Measurements from ENCODE around the gene FOXN3. TPM values are rescaled to one million over a fixed set of nuclear protein-coding genes. Genes with fewer than 3 reads are reported as not detected.
A peak's percentile ranks its signal among the peaks of the same experiment; 100 is the strongest.

Gene FOXN3
- total RNA-seq, 2 donors from 2014 or later = 141 to 150 TPM

GRCh38 chr14:89356496-89356895, 60.5 kb downstream of the FOXN3 start:
- ATAC-seq (ENCODE audit: insufficient number of reproducible peaks, low FRiP score, low read depth) = no peak
- TF ChIP-seq CTCF (IDR thresholded peaks at IDR 0.05) = no peak

GRCh38 chr14:89353766-89354113, 63.3 kb downstream of the FOXN3 start:
- H3K4me3 ChIP-seq = no peak overlapping the region
- no peak overlapping the region for H3K27ac ChIP-seq
- DNase-seq (ENCODE audit: low spot score) (no peak), ATAC-seq (ENCODE audit: insufficient number of reproducible peaks, low FRiP score, low read depth) (no peak)
- peaks cover 26 to 51% of the 10 kb centered on the region in 2 donors for H3K4me1 ChIP-seq (ENCODE audit: control insufficient read depth in 1 of 2, low read depth in 2 of 2)
- H3K9me3 ChIP-seq = no peaks in the 10 kb centered on the region
- TF ChIP-seq CTCF (IDR thresholded peaks at IDR 0.05) = no peak
- H3K27me3 ChIP-seq (replicated peaks; ENCODE audit: insufficient read depth) = no peaks in the 10 kb centered on the region
- peaks cover 3% of the 10 kb centered on the region for H3K36me3 ChIP-seq

More at GRCh38 chr14:89356496-89356895, 60.5 kb downstream of the FOXN3 start:
- H3K9me3 ChIP-seq = no peaks in the 10 kb centered on the region
- peaks cover 21 to 47% of the 10 kb centered on the region in 2 donors for H3K4me1 ChIP-seq (ENCODE audit: control insufficient read depth in 1 of 2, low read depth in 2 of 2)
- H3K4me3 ChIP-seq = no peak overlapping the region
- H3K27ac ChIP-seq = no peak overlapping the region
- H3K36me3 ChIP-seq = no peaks in the 10 kb centered on the region
- DNase-seq (ENCODE audit: low spot score) = no peak
- no peaks in the 10 kb centered on the region for H3K27me3 ChIP-seq (replicated peaks; ENCODE audit: insufficient read depth)

- Histone ChIP-seq H3K27ac (peak overlapping the region in 1 of 2 donors; percentile 81), H3K9me3 (no peaks in the 10 kb centered on the region), H3K4me3 (no peak overlapping the region), H3K36me3 (peaks cover 3% of the 10 kb centered on the region), H3K4me1 (ENCODE audit: control insufficient read depth in 1 of 2, low read depth in 2 of 2) (peaks cover 26 to 49% of the 10 kb centered on the region in 2 donors), H3K27me3 (replicated peaks; ENCODE audit: insufficient read depth) (no peaks in the 10 kb centered on the region)
- DNase-seq (ENCODE audit: low spot score) = no peak
- ATAC-seq (ENCODE audit: insufficient number of reproducible peaks, low FRiP score, low read depth) = no peak
- no peak for TF ChIP-seq CTCF (IDR thresholded peaks at IDR 0.05)
Observed at GRCh38 chr14:89352976-89353765, 63.9 kb downstream of the FOXN3 start.

- Histone ChIP-seq H3K4me1 (ENCODE audit: control insufficient read depth in 1 of 2, low read depth in 2 of 2) (peaks cover 26 to 49% of the 10 kb centered on the region in 2 donors), H3K27ac (peak overlapping the region; percentile 59 to 81), H3K4me3 (peak overlapping the region; percentile 52), H3K27me3 (replicated peaks; ENCODE audit: insufficient read depth) (no peaks in the 10 kb centered on the region), H3K9me3 (no peaks in the 10 kb centered on the region), H3K36me3 (peaks cover 3% of the 10 kb centered on the region)
- DNase-seq (ENCODE audit: low spot score) (no peak), ATAC-seq (ENCODE audit: insufficient number of reproducible peaks, low FRiP score, low read depth) (peak; percentile 18)
- no peak for TF ChIP-seq CTCF (IDR thresholded peaks at IDR 0.05)
Observed at GRCh38 chr14:89351516-89352404, 65.3 kb downstream of the FOXN3 start.

GRCh38 chr14:89351221-89351515, 65.9 kb downstream of the FOXN3 start:
- Histone ChIP-seq H3K27me3 (replicated peaks; ENCODE audit: insufficient read depth) (no peaks in the 10 kb centered on the region), H3K4me3 (peak overlapping the region; percentile 52), H3K36me3 (peaks cover 3% of the 10 kb centered on the region), H3K27ac (peak overlapping the region; percentile 59 to 81), H3K4me1 (ENCODE audit: control insufficient read depth in 1 of 2, low read depth in 2 of 2) (peaks cover 26 to 49% of the 10 kb centered on the region in 2 donors), H3K9me3 (no peaks in the 10 kb centered on the region)
- TF ChIP-seq CTCF (IDR thresholded peaks at IDR 0.05) = no peak
- ATAC-seq (ENCODE audit: insufficient number of reproducible peaks, low FRiP score, low read depth) (no peak), DNase-seq (ENCODE audit: low spot score) (no peak)
